Body of pancreas (tissue), 4 donors: ENCODE measurements around the gene EXD2.

Experiments
- POLR2A ChIP-seq, 3 donors: fragments of 450-650 bp; IDR thresholded peaks; one replicate each; pipeline ENCODE4 v1.6.1; 2016; ENCODE audit warnings: antibody characterized with exemption in 3 of 3, mild to moderate bottlenecking in 2 of 3
- TF ChIP-seq, protein P1 (sequence below), 7 experiments: fragments of 450-650 bp in 4 of 7; fragments of 200-600 bp in 3 of 7; sonication (generic) in 3 of 7; IDR thresholded peaks; one replicate each; pipeline ENCODE4 v1.5.1; 2016 to 2019; ENCODE audit warnings: antibody characterized with exemption in 7 of 7

DNA sequence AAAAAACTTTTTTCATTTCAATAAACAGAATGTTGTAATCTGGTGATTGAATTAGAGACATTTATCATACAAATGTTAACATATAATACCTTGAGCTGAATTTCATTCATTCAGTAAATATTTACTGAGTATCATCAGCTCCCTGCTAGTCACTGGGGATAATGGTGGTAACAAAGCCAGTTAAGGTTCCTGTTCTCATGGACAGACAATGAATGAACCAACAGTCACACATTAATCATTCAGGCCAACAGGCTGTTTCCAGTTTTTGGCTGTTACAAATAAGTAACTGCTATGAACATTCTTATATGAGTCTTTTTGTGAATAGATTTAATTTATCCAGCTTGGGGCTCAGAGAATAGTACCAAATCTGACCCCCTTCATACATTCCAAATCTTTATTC is 13.5 kb downstream of the EXD2 start:
- TF ChIP-seq, protein P1, sequence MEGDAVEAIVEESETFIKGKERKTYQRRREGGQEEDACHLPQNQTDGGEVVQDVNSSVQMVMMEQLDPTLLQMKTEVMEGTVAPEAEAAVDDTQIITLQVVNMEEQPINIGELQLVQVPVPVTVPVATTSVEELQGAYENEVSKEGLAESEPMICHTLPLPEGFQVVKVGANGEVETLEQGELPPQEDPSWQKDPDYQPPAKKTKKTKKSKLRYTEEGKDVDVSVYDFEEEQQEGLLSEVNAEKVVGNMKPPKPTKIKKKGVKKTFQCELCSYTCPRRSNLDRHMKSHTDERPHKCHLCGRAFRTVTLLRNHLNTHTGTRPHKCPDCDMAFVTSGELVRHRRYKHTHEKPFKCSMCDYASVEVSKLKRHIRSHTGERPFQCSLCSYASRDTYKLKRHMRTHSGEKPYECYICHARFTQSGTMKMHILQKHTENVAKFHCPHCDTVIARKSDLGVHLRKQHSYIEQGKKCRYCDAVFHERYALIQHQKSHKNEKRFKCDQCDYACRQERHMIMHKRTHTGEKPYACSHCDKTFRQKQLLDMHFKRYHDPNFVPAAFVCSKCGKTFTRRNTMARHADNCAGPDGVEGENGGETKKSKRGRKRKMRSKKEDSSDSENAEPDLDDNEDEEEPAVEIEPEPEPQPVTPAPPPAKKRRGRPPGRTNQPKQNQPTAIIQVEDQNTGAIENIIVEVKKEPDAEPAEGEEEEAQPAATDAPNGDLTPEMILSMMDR (IDR thresholded peaks at IDR 0.05): no peak
- TF ChIP-seq POLR2A (IDR thresholded peaks at IDR 0.05): no peak
